H9 (cell line): ENCODE data around the gene MTHFD1. TPM values are rescaled to one million over a fixed set of nuclear protein-coding genes. Genes with fewer than 3 reads are reported as not detected.
A peak's percentile ranks its signal among the peaks of the same experiment; 100 is the strongest.

ENCODE experiments used
- DNase-seq: peaks from one replicate; pipeline ENCODE4 v3.0.0-alpha.2; 2017
- H2AFZ ChIP-seq: one replicate; pipeline ENCODE4 v1.6.1; 2013; ENCODE audit warnings: mild to moderate bottlenecking, low read length, control low read depth, moderate library complexity
- H2AK5ac ChIP-seq: 2 replicates; pipeline ENCODE4 v1.6.1; 2013; ENCODE audit warnings: low read length, control low read depth, mixed read lengths; ENCODE audit not compliant: insufficient read length
- H2BK120ac ChIP-seq: one replicate; pipeline ENCODE4 v1.6.1; 2013; ENCODE audit warnings: low read depth, mild to moderate bottlenecking, low read length, control low read depth, inconsistent platforms; ENCODE audit not compliant: poor library complexity, severe bottlenecking
- H2BK12ac ChIP-seq: 2 replicates; pipeline ENCODE4 v1.6.1; 2013; ENCODE audit warnings: low read length, control low read depth, mixed read lengths, low read depth; ENCODE audit not compliant: insufficient read length
- H2BK15ac ChIP-seq: 2 replicates; pipeline ENCODE4 v1.6.1; 2013; ENCODE audit warnings: low read depth, low read length, control low read depth
- H2BK20ac ChIP-seq: one replicate; pipeline ENCODE4 v1.6.1; 2013; ENCODE audit warnings: low read depth, mild to moderate bottlenecking, low read length, control low read depth, inconsistent platforms; ENCODE audit not compliant: poor library complexity, severe bottlenecking
- H2BK5ac ChIP-seq: 2 replicates; pipeline ENCODE4 v1.6.1; 2013; ENCODE audit warnings: low read length, control low read depth, mixed read lengths; ENCODE audit not compliant: insufficient read length
- H3K14ac ChIP-seq: 2 replicates; pipeline ENCODE4 v1.6.1; 2013; ENCODE audit warnings: low read length, control low read depth; ENCODE audit not compliant: insufficient read depth
- H3K18ac ChIP-seq: 2 replicates; pipeline ENCODE4 v1.6.1; 2013; ENCODE audit warnings: low read depth, mild to moderate bottlenecking, mixed read lengths, low read length, control low read depth; ENCODE audit not compliant: insufficient read length
- H3K23ac ChIP-seq: 2 replicates; pipeline ENCODE4 v1.6.1; 2013; ENCODE audit warnings: low read length, control low read depth, mixed read lengths, low read depth; ENCODE audit not compliant: insufficient read length
- H3K23me2 ChIP-seq: 2 replicates; pipeline ENCODE4 v1.6.1; 2013; ENCODE audit warnings: low read depth, mild to moderate bottlenecking, mixed read lengths, low read length, control low read depth; ENCODE audit not compliant: insufficient read length, poor library complexity, severe bottlenecking
- H3K27ac ChIP-seq: 2 replicates; pipeline ENCODE4 v1.5.1; 2013; ENCODE audit warnings: low read length, control low read depth, mixed read lengths, low read depth; ENCODE audit not compliant: insufficient read length
- H3K27me3 ChIP-seq: 2 replicates; pipeline ENCODE4 v1.6.1; 2013; ENCODE audit warnings: low read length, control low read depth, inconsistent platforms; ENCODE audit not compliant: insufficient read depth
- H3K4ac ChIP-seq: 2 replicates; pipeline ENCODE4 v1.6.1; 2013; ENCODE audit warnings: low read depth, mild to moderate bottlenecking, control low read depth, inconsistent platforms, low read length, moderate library complexity
- H3K4me1 ChIP-seq: 2 replicates; pipeline ENCODE4 v1.6.1; 2013; ENCODE audit warnings: low read length, control low read depth, inconsistent platforms; ENCODE audit not compliant: insufficient read depth
- H3K4me2 ChIP-seq: 2 replicates; pipeline ENCODE4 v1.6.1; 2013; ENCODE audit warnings: low read length, control low read depth, mixed read lengths; ENCODE audit not compliant: insufficient read length, insufficient read depth
- H3K56ac ChIP-seq: 2 replicates; pipeline ENCODE4 v1.6.1; 2013; ENCODE audit warnings: low read depth, mild to moderate bottlenecking, mixed read lengths, low read length, control low read depth; ENCODE audit not compliant: insufficient read length
- H3K79me1 ChIP-seq: 2 replicates; pipeline ENCODE4 v1.6.1; 2013; ENCODE audit warnings: low read depth, mild to moderate bottlenecking, moderate library complexity, low read length, control low read depth, inconsistent platforms; ENCODE audit not compliant: insufficient read depth, poor library complexity, severe bottlenecking
- H3K79me2 ChIP-seq: 2 replicates; pipeline ENCODE4 v1.6.1; 2013; ENCODE audit warnings: low read length, control low read depth, inconsistent platforms; ENCODE audit not compliant: insufficient read depth
- H3K9ac ChIP-seq: 2 replicates; pipeline ENCODE4 v1.6.1; 2013; ENCODE audit warnings: low read length, control low read depth, mixed read lengths; ENCODE audit not compliant: insufficient read length; ENCODE audit errors: extremely low read depth
- H3K9me3 ChIP-seq: one replicate; pipeline ENCODE4 v1.6.1; 2013; ENCODE audit warnings: low read depth, low read length, inconsistent platforms; ENCODE audit not compliant: control insufficient read depth
- H3T11ph ChIP-seq: one replicate; pipeline ENCODE4 v1.6.1; 2013; ENCODE audit warnings: mild to moderate bottlenecking, low read length, control low read depth, inconsistent platforms
- H4K20me1 ChIP-seq: one replicate; pipeline ENCODE4 v1.6.1; 2013; ENCODE audit not compliant: control insufficient read depth, insufficient read length, insufficient read depth
- H4K5ac ChIP-seq: 2 replicates; pipeline ENCODE4 v1.6.1; 2013; ENCODE audit warnings: low read depth, mild to moderate bottlenecking, mixed read lengths, low read length, control low read depth; ENCODE audit not compliant: insufficient read length
- H4K8ac ChIP-seq: replicated peaks from 2 replicates; pipeline ENCODE4 v1.6.1; 2013; ENCODE audit warnings: low read length, control low read depth, mixed read lengths, low read depth; ENCODE audit not compliant: insufficient read length
- H4K91ac ChIP-seq: 2 replicates; pipeline ENCODE4 v1.6.1; 2013; ENCODE audit warnings: low read depth, mild to moderate bottlenecking, moderate library complexity, mixed read lengths, low read length, control low read depth; ENCODE audit not compliant: insufficient read length
- H3K27ac Mint-ChIP-seq, 3 experiments: 2 replicates in 2 of 3; 3 replicates in 1 of 3; pipeline ENCODE4 v1.8.0; 2020 to 2021; ENCODE audit warnings: mixed read lengths in 3 of 3, mild to moderate bottlenecking in 1 of 3, moderate library complexity in 1 of 3
- H3K27me3 Mint-ChIP-seq: 2 replicates; pipeline ENCODE4 v1.8.0; 2021; ENCODE audit warnings: low read depth, mild to moderate bottlenecking, moderate library complexity, mixed read lengths
- H3K36me3 Mint-ChIP-seq, 3 experiments: 2 replicates in 2 of 3; 3 replicates in 1 of 3; pipeline ENCODE4 v1.8.0; 2020 to 2021; ENCODE audit warnings: low read depth in 3 of 3, mixed read lengths in 3 of 3; ENCODE audit not compliant: insufficient read depth in 1 of 3
- H3K4me1 Mint-ChIP-seq, 2 experiments: 2 replicates each; pipeline ENCODE4 v1.8.0; 2020; ENCODE audit warnings: mixed read lengths in 2 of 2
- H3K4me3 Mint-ChIP-seq, 2 experiments: 2 replicates in 1 of 2; 3 replicates in 1 of 2; pipeline ENCODE4 v1.8.0; 2020 to 2021; ENCODE audit warnings: mild to moderate bottlenecking in 2 of 2, mixed read lengths in 2 of 2, moderate library complexity in 1 of 2
- H3K9me3 Mint-ChIP-seq, 2 experiments: 2 replicates in 1 of 2; 3 replicates in 1 of 2; pipeline ENCODE4 v1.8.0; 2020; ENCODE audit warnings: mild to moderate bottlenecking in 2 of 2, mixed read lengths in 2 of 2, moderate library complexity in 1 of 2
- WGBS: extraction: QIAGEN DNeasy Blood & Tissue Kit; methylation state at CpG from one replicate; pipeline ENCODE4 v1.1.7; 2013; ENCODE audit warnings: missing lambda C conversion rate, low lambda C conversion rate, mixed read lengths; ENCODE audit not compliant: insufficient read length; ENCODE audit errors: extremely low coverage; 5-methylcytosine and 5-hydroxymethylcytosine counted together
- total RNA-seq: library from RNA; stranded (reverse); gene quantifications from 2 replicates; pipeline ENCODE4 v1.2.1, GENCODE V29; 2021
- TF ChIP-seq, protein P1 (sequence below): fragments of 200-600 bp; sonication (generic); conservative IDR thresholded peaks from 3 replicates; pipeline ENCODE4 v1.8.0; 2021; ENCODE audit warnings: antibody characterized with exemption, mild to moderate bottlenecking

The MTHFD1 gene
- total RNA-seq, 1 experiment from 2014 or later, result 203 TPM

DNA sequence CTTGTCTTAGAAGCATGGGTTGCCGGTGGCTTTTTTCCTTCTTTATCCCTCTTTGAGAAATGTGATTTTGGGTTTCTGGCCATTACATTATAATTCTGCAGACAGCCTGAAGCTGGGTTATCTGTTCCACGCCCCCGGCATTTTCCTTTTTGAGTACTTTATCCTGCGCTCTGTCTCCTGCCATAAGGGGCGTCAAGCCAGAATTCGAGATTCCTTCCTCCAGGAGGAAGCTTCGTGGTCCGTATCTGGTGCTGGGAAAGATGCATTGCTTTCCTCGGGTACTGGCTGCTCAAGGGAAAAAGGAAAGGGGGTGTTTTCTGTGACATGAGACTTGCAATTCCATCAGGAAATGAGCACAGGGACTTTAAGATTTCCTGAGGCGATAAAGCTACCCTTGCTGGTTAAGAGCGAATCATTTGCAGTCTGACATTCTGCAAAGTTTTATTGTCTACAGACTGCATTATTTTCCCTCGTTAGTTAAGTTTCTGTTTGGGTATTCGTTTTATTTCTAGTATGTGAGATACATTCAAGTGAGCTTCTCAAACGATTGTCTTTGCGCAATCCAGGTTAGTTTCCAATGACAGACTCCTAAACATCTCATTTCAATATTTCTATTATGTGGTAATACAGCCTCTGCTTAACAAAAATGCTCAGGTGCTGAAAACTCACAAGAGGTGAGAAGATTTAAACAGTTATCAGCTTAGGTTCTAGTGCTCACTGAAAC is 77.8 kb downstream of the MTHFD1 start:
- Histone ChIP-seq H4K91ac (no peak overlapping the region), H3K4ac (no peak overlapping the region), H3K79me1 (no peaks in the 10 kb centered on the region), H4K20me1 (no peaks in the 10 kb centered on the region), H3K9me3 (no peaks in the 10 kb centered on the region), H3K23me2 (peaks cover 14% of the 10 kb centered on the region), H2AK5ac (no peak overlapping the region), H3K9ac (peak overlapping the region; percentile 16), H2BK120ac (no peak overlapping the region), H2BK12ac (no peak overlapping the region), H3K27ac (no peak overlapping the region), H3K56ac (no peak overlapping the region), H2AFZ (no peak overlapping the region), H3T11ph (no peak overlapping the region), H4K5ac (no peak overlapping the region), H2BK20ac (no peak overlapping the region), H3K14ac (no peak overlapping the region), H3K23ac (no peak overlapping the region), H2BK5ac (no peak overlapping the region), H2BK15ac (no peak overlapping the region), H3K18ac (no peak overlapping the region), H3K4me1 (no peaks in the 10 kb centered on the region), H4K8ac (no peak overlapping the region), H3K4me2 (peak overlapping the region; percentile 71), H3K27me3 (no peaks in the 10 kb centered on the region), H3K79me2 (no peaks in the 10 kb centered on the region)
- DNase-seq, result peak; percentile 60
- Mint-ChIP-seq H3K27ac (no peak overlapping the region; a peak in 1 of 7 replicates), H3K4me1 (peaks cover 14% of the 10 kb centered on the region in 2 experiments), H3K27me3 (peaks cover 1% of the 10 kb centered on the region; the same call in 1 of the 2 replicates), H3K9me3 (no peaks in the 10 kb centered on the region), H3K4me3 (peak overlapping the region; percentile 78 to 79), H3K36me3 (peaks cover 0 to 7% (median 2%) of the 10 kb centered on the region in 3 experiments; a peak in 4 of 7 replicates)
- WGBS, result no CpG with 5 or more reads among the region's 15 CpGs
- TF ChIP-seq, protein P1, sequence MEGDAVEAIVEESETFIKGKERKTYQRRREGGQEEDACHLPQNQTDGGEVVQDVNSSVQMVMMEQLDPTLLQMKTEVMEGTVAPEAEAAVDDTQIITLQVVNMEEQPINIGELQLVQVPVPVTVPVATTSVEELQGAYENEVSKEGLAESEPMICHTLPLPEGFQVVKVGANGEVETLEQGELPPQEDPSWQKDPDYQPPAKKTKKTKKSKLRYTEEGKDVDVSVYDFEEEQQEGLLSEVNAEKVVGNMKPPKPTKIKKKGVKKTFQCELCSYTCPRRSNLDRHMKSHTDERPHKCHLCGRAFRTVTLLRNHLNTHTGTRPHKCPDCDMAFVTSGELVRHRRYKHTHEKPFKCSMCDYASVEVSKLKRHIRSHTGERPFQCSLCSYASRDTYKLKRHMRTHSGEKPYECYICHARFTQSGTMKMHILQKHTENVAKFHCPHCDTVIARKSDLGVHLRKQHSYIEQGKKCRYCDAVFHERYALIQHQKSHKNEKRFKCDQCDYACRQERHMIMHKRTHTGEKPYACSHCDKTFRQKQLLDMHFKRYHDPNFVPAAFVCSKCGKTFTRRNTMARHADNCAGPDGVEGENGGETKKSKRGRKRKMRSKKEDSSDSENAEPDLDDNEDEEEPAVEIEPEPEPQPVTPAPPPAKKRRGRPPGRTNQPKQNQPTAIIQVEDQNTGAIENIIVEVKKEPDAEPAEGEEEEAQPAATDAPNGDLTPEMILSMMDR, result peak; percentile 51
